Dedifferentiated amniotic fluid mesenchymal stem cell (primary cell): Measurements from ENCODE around the gene WDPCP.
"Not testable (repeated sequence)": the region's sequence is repeated elsewhere in the genome, so short reads cannot be mapped to it uniquely, and the experiment has no call there.

Experiments used
- DNase-seq: peaks from one replicate; pipeline ENCODE4 v3.0.0-alpha.2; 2016; ENCODE audit errors: extremely low spot score

WDPCP gene, protein sequence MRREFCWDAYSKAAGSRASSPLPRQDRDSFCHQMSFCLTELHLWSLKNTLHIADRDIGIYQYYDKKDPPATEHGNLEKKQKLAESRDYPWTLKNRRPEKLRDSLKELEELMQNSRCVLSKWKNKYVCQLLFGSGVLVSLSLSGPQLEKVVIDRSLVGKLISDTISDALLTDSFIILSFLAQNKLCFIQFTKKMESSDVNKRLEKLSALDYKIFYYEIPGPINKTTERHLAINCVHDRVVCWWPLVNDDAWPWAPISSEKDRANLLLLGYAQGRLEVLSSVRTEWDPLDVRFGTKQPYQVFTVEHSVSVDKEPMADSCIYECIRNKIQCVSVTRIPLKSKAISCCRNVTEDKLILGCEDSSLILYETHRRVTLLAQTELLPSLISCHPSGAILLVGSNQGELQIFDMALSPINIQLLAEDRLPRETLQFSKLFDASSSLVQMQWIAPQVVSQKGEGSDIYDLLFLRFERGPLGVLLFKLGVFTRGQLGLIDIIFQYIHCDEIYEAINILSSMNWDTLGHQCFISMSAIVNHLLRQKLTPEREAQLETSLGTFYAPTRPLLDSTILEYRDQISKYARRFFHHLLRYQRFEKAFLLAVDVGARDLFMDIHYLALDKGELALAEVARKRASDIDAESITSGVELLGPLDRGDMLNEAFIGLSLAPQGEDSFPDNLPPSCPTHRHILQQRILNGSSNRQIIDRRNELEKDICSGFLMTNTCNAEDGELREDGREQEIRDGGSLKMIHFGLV

DNA sequence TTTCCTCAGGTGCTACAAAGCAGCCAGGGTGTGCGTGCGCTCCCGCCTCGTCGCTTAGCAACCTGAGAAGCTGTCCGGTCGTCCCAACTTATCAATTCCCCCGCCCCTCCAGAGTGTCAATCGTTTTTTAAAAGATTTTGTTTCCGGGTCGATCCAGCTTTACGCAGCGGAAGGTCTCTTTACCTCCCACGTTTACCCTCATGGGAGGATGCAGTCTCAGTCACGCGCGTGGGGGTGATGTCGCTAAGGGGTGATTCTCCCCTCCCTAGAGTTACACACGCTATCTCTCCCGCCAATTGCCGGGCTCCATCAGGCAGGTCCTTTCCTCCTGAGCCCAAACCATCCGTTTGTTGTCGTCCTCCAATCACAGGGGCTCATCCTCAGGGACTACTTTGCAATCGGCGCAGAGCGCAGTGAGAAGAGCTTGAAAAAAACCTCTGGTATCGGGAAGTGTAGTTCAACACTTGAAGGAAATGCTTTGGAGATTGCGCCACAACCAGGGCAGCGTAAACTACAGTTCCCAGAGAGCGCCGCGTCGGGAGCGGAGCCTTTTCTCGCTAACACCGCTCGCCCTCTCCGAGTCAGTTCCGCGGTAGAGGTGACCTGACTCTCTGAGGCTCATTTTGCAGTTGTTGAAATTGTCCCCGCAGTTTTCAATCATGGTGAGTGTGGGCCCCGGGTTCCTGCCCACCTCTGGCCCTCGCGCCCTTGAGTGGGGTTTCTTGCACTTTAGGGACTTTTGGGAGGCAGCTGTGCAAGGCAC is at the start of gene WDPCP, which contains the start of gene MDH1:
WDPCP (minus strand) TSS at position 93 of the 763 bp plus-strand sequence. CDS start 206 bp downstream, outside the sequence.
MDH1 (plus strand) TSS at position 579 of the 763 bp plus-strand sequence; CDS start at position 660, 81 bp downstream.
- peak; percentile 100 for DNase-seq

DNA sequence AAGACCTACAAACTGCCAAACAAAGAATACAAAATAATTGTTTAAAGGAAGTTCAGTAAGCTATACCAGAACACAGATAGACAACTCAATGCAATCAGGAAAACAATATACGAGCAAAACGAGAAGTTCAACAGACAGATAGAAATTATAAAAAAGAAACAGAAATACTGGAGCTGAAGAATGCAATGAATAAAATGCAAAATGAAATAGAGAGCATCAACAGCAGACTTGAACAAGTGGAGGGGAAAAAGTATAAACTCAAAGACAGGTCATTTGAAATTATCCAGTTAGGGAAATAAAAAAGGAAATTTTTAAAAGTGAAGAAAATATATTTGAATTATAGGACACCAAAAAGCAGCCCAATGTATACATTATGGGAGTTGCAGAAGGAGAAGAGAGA is 44.1 kb upstream of the WDPCP start:
- no peak for DNase-seq

DNA sequence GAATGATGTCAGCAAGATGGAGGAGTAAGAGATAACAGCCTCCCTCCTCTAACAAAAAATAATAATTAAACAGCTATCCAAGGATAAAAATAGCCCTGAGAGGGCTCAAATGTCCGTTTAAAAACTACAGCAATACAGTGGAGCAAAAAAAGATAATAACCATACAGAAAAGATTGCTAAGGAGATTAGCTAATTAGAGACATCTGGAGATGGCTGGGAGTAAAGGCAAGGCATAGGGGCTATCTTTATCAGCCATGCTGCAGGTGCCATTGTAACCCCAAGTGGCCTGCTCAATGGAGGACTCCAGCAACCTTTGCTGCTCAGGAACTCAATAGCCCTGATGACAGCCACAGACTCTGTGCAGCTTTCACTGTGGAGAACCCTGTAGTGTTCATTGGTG is 43.2 kb upstream of the WDPCP start:
- no peak for DNase-seq

DNA sequence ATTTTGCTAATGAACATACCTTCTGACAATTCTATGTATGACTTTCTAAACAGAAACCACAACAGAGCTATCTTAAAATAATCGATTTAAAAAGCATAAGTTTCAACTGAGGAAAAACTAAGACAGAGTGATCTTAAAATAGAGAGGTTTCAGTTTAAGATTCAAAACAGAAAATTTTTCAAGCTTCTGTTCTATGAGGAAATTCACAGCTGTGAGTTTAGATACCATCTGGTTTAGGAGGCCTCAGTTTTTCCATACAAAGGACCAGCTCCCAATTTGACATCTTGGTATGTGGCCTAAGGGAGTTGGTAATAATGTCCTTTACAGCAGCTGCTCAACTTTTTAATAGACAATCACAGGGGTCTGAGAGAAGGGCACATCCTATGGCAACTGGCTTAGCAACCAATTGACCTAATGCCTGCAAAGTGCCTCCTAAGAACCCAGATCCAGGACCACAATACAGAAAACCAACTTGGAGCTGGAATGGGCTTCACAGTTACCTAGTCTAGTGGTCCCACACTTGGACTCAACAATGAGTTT is 40.2 kb upstream of the WDPCP start:
- DNase-seq: no peak

DNA sequence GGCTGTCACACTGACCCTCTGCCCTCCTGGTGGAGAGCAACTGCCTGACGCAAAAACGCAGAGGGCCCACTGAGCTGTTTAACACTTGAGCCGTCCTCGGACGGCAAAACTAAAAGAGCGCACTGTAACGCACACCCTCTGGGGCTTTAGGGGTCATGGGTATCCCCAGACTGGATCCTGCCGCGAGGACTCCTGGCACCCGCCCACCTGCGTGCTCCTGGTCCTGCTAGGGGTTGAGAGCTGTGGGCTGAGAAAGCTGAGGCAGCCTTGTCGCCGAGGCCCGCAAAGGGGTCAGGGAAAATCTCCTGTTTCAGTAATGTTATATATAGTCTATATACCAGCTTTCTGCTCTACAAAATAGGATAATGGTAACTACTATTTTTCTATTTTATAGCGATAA is 39.6 kb upstream of the WDPCP start:
- no peak for DNase-seq

DNA sequence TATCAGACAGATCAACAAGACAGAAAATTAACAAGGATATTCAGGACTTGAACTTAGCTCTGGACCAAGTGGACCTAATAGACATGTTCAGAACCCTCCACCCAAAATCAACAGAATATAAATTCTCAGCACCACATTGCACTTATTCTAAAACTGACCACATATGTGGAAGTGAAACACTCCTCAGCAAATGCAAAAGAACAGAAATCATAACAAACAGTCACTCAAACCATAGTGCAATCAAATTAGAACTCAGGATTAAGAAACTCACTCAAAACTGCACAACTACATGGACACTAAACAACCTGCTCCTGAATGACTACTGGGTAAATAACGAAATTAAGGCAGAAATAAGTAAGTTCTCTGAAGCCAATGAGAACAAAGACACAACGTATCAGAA is 35.5 kb upstream of the WDPCP start:
- not testable (repeated sequence) for DNase-seq

DNA sequence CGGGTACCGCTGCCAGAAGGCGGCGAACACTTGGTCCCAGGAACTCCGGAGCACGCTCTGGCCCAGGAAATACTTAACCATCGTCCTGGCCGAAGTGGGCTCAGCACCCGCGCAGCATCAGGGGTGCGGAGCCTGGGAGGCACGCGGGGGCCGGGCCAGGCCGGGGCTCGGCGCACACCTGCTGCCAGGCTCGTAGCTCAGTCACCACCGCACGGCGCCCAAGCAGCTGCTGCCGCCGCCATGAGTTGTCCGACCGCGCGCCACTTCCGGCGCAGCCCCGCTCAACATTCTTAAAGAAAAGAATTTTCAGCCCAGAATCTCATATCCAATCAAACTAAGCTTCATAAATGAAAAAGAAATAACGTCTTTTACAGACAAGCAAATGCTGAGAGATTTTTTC is 34.5 kb upstream of the WDPCP start:
- no peak for DNase-seq

DNA sequence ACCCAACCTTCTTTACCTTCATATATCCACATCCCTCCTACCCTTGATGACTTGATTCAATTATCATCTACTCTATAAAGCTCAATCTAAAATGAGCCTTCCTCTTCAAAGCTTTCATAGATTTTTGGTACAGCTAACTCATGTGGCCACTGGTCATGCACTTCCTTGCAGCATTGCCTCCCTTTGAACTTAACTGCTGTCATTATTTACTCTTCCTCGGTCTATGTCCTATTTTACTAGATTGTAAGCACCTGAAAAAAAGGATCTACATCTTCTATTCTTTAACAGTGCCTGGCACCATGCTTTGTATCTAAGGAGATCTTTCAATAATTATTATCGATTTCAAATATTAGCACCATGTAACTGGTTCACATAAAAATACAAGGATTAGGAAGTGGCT is 31.1 kb upstream of the WDPCP start:
- DNase-seq: no peak

DNA sequence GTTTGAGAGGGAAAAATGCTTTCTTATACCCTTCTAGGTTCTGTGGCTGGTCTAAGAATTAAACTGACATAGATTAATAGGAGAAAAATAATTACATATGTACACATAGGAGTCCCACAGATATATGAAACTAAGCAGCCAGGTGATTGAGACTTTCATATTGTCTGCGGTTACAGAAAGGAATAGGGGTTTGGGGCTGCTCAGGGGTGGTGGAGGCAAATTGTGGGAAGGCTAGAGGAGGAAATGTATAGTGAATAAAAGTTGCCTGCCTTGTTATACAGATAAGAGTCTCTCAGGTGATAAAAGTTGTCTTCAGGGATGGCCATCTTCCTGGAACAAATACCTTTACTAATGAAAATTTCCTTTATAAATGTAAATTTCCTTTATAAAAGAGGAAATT is 29.1 kb upstream of the WDPCP start:
- DNase-seq: no peak

DNA sequence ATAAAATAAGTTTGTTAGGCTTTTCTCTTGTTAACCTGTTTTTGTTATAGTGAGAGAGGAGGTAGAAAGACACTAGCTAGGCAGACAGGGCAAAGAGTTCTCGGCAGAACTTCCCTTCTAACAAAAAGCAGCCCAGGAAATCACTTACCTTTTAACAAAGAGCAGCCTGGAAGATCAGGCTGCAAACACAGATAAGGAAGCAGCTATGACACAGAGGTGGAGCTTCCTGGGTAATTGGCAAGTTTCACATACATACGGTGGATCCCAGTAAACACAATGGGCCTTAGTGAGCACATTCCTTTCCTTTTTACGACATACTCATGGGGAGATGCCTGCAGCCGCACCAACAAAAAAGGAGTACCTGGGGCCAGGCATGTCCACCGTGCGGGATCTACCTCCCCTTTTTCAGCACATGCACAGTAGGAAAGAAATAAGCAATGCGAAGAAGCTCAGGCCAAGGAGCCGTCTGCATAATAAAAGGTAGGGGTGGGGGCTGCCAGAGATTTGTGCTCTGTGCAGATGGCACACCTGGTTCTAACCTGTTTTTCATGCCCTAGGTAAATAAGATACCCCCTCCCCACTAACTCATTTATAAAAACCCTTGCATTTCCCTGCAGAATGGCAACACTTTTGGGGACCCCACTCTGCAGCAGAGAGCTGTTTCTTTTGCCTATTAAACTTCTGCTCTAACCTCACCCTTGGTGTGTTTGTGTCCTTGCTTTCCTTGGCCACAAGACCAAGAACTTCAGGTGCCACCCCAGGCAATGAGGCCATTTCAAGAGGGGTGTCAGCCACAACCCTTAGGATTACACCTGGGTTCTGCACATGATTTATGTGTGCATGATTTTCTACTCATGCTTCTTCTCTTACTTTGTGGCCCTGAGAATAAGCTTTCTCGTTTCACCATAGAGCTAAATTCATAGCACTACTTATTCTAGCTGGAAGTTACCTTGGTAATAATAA is 27.0 kb upstream of the WDPCP start:
- no peak for DNase-seq

DNA sequence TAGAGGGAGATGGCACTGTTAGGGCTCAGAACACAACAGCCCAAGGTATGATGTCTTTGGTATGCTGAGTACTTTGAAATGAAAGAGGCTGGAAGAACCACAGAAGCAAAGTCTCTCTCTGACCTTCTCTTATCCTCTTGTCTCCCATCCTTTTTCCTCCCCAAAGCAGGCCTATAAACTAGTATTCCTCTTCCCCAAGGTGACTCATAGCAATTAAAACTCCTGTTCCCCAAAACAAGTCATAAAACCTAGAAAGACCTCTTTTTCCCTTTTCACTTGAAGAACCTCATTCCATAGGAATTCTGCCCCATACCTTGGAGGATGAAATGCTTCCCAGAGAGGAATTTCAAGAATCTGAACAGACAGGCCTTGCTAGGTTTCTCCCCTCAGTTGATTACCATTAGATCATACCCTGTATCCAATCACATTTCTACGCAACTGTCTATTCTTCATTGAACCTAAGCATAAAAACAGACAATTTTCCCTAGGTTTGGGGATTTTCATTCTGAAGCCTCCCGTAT is 26.2 kb upstream of the WDPCP start:
- DNase-seq: no peak

DNA sequence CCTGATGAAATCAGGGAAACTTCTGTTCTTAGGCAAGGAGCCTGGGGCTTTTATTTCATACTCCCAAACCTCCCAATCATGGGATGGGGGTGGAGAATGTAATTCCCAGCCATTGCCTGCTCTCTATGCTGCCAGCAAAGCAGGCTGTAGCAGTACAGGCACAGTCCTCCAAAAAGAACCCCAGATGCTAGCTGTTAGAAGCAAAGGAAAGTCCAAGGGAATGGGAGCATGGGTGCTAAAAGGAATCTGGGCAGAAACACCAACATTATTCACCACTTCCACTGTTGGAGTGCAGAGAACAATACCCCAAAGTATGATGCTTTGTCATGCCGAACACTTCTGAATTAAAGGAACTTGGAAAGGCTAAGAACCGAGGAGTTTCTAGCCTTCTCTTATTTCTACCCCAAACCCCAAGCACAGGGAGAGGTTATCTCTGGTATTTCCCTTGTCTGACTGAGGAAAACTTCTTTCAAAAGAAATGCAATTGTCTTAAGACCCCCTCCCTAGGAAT is 25.2 kb upstream of the WDPCP start:
- DNase-seq: no peak

DNA sequence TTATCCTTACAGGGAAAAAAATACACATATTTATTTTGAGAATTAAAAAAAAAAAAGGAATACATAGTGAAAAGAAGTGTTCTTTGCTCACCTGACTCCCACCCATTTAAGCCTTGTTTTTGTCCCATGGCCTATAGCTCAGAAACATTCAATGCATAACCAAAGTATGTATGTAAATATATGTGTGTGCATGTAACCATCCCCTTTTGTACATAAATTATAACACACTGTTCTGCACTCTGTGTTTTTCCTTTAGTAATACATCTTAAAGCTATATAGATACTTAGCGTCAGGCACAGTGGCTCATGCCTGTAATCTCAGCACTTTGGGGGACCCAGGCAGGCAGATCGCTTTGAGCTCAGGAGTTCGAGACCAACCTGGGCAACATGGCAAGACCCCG is 22.2 kb upstream of the WDPCP start:
- DNase-seq: no peak

DNA sequence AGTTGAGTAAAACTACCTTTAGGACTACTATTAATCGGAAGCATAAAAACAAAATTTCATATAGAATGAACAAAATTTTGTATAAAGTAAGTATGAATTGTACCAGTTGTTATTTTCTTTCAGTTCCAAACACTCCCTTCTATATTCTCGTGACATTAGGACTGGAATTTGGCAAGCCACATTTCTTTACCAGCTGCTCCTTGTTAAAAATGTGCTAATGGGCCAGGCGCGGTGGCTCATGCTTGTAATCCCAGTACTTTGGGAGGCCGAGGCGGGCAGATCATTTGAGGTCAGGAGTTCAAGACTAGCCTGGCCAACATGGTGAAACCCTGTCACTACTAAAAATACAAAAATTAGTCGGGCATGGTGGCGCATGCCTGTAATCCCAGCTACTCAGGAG is 20.6 kb upstream of the WDPCP start:
- DNase-seq: peak; percentile 28

DNA sequence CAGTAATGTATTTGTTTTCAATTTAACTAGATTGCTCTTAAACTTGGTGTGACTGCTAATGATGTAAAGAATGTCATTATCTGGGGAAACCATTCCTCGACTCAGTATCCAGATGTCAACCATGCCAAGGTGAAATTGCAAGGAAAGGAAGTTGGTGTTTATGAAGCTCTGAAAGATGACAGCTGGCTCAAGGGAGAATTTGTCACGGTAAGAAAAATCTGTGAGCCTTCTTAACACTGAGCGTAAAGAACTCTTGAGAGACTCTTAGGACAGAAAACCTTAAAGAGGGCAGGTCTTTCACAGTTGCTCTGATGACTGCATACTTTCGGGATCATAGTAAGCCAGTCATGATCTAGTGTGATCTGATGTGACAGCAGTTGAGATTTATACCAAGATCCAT is 16.4 kb upstream of the WDPCP start:
- DNase-seq: no peak

DNA sequence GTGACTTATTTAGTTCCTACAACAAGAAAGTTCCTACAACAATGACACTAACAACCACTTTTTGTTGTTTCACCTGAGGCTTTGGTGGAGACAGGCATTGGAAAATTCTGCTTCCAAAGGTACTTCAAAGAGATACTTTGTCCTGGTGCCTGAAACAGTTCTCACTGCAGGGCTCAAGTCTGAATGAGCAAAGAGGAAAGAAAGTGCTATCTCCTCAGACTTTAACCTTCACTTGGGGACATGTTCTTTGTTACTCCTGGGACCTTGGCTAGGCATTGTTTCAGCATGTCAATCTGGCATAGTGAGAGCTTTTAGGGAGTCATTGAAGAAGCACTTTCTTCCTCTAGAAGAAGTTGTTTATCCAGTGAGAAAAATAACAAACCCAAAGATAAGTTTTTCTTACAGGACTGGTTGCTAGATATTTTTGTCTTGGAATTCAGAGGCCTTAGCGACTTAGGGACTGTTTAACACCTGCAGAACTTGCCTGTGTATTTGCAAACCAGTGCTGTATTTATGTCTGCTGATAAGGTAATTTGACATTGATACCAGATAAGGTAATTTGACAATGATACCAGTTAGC is 12.7 kb upstream of the WDPCP start:
- no peak for DNase-seq

DNA sequence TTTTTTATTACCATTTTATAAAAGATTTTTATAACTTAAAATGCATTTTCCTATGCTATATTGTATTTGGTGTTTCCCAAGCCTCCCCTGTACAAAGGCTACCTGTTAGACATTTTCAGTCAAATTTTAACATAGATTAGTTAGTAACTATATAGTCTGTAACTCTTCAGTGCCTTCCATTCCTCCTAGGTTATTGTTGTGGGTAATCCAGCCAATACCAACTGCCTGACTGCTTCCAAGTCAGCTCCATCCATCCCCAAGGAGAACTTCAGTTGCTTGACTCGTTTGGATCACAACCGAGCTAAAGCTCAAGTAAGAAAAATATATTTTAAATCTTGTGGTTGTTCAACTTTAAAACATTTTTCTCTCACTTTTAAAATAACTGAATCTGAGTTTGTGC is 10.7 kb upstream of the WDPCP start:
- no peak for DNase-seq

DNA sequence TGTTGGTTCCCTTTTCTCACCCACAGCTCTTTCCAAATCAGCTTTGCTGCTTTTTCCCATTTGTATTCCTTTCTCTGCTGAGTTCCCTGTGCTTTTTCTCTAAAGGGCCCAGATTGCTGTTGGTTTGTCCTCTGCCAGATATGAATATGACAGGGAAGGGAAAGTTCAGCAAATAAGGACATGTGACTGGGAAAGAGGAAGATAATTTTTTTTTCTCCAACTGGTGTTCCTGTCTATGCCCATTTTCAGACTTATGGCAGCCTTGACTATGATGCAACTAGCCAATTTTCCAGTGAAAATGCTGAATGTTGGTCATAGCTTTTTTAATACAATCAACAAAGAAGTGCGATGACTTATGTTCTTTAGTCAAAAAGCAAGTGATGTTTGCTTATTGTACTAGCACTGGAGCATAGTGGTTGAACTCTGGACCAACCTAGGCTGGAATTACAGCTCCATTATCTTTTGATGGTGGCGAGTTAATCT is 8.2 kb upstream of the WDPCP start:
- no peak for DNase-seq

DNA sequence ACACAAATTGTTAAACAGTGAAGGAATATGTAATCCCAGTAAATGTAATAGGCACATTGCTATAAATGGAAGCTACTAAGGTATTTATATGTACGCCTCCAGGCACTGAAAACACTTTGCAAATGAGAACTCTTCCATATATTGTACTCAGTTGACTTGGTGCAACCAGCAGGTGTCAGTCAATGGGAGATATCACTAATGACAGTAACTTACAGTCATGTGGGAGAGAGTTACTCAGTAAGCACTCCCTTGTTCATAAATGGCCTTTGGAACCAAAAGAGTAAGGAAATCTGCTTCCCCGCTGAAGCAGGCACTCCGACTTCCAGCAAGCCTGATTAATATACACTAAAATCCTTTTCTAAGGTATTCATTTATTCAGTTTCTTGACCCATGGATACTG is 6.4 kb upstream of the WDPCP start:
- DNase-seq: no peak
